PC-9 (cell line): ENCODE data around the gene KRTAP9-4. TPM values are rescaled to one million over a fixed set of nuclear protein-coding genes. Genes with fewer than 3 reads are reported as not detected.

ENCODE experiments used
- BruUV-seq: library from RNA; stranded (reverse); fragments of 400-500 nt; replicated peaks from 2 replicates; lab custom pipeline; 2021; lab: Mats Ljungman, UMichigan
- CTCF ChIA-PET: fragments of 300-600 bp; sonication (Branson Sonifier 250); formaldehyde crosslinking; loops from one replicate; lab custom pipeline; 2022; ENCODE audit warnings: antibody characterized with exemption; lab: Charles Lee
- POLR2A ChIA-PET: fragments of 300-600 bp; sonication (Branson Sonifier 250); formaldehyde crosslinking; loops from one replicate; lab custom pipeline; 2022; ENCODE audit warnings: antibody characterized with exemption; ENCODE audit not compliant: unreplicated experiment; lab: Charles Lee
- DNase-seq, 2 experiments: peaks; one replicate each; pipeline versions ENCODE4 v3.0.0 to v3.0.0-alpha.2; 2015 to 2022; ENCODE audit warnings: mixed read lengths in 1 of 2
- H2AFZ ChIP-seq: fragments of 200-600 bp; sonication (generic); 2 replicates; pipeline ENCODE4 v1.8.1; 2017; ENCODE audit warnings: antibody characterized with exemption
- H3F3A ChIP-seq: fragments of 200-600 bp; sonication (generic); 2 replicates; pipeline ENCODE4 v1.8.1; 2017; ENCODE audit warnings: antibody characterized with exemption, mild to moderate bottlenecking, low read depth; ENCODE audit not compliant: insufficient read depth
- H3K27ac ChIP-seq: fragments of 200-600 bp; sonication (generic); 2 replicates; pipeline ENCODE4 v1.6.1; 2016; ENCODE audit warnings: mixed run types
- H3K27me3 ChIP-seq: fragments of 200-600 bp; sonication (generic); 2 replicates; pipeline ENCODE4 v1.6.1; 2016; ENCODE audit warnings: low read depth, mixed run types; ENCODE audit not compliant: insufficient read depth
- H3K36me3 ChIP-seq: fragments of 200-600 bp; sonication (generic); 2 replicates; pipeline ENCODE4 v1.6.1; 2016; ENCODE audit warnings: low read depth, mixed run types
- H3K4me1 ChIP-seq: fragments of 200-600 bp; sonication (generic); replicated peaks from 2 replicates; pipeline ENCODE4 v1.6.1; 2016; ENCODE audit warnings: mixed run types; ENCODE audit not compliant: insufficient read depth
- H3K4me2 ChIP-seq: fragments of 200-600 bp; sonication (generic); 2 replicates; pipeline ENCODE4 v1.6.1; 2017; ENCODE audit warnings: mixed run types
- H3K4me3 ChIP-seq: fragments of 200-600 bp; sonication (generic); 2 replicates; pipeline ENCODE4 v1.6.1; 2016; ENCODE audit warnings: mixed run types
- H3K79me2 ChIP-seq: fragments of 200-600 bp; sonication (generic); 2 replicates; pipeline ENCODE4 v1.6.1; 2017; ENCODE audit warnings: low read depth, mixed run types
- H3K9me2 ChIP-seq: fragments of 200-600 bp; sonication (generic); 2 replicates; pipeline ENCODE4 v1.8.1; 2017; ENCODE audit warnings: mild to moderate bottlenecking; ENCODE audit not compliant: insufficient read depth
- H3K9me3 ChIP-seq: fragments of 200-600 bp; sonication (generic); 2 replicates; pipeline ENCODE4 v1.8.1; 2016; ENCODE audit warnings: low read depth; ENCODE audit not compliant: insufficient read depth
- H4K20me1 ChIP-seq: fragments of 200-600 bp; sonication (generic); 2 replicates; pipeline ENCODE4 v1.8.1; 2017; ENCODE audit not compliant: insufficient read depth
- EZH2 ChIP-seq: fragments of 200-600 bp; sonication (generic); IDR thresholded peaks from 2 replicates; pipeline ENCODE4 v1.8.0; 2017; ENCODE audit warnings: antibody characterized with exemption, low read depth
- intact Hi-C: fragments of 100-400 bp; cut with micrococcal nuclease; formaldehyde crosslinking; loops from one replicate; pipeline ENCODE4 v1.10.0; 2022; ENCODE audit not compliant: unreplicated experiment
- total RNA-seq: library from RNA; stranded (reverse); gene quantifications from 2 replicates; pipeline ENCODE4 v1.2.3, GENCODE V29; 2021
- TF ChIP-seq, protein P1 (sequence below): fragments of 200-600 bp; sonication (generic); conservative IDR thresholded peaks from 2 replicates; pipeline ENCODE4 v1.6.1; 2017; ENCODE audit warnings: mixed run types, antibody characterized with exemption, mild to moderate bottlenecking, moderate library complexity

Gene KRTAP9-4
- total RNA-seq, 1 experiment from 2014 or later, result not detected

DNA sequence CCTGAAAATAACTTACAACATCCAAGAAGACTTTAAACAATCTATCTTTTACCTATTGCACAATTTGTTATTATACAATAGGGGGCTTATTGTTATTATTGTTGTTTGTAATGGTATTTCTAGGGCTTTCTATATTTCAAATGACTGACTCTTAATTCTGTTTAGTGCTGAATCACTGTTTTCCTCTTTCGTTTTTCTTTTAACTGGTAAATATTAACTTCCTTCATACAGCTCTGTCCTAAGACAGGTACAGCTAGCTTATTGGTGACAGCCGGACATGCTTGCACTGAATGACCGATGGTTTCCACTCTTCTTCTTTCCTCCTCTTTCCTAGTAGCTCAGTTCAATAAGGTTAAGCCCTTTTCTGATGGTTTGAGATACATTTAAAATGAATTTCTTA is 37.6 kb downstream of the KRTAP9-4 start:
- ChIA-PET CTCF (no interaction called here), POLR2A (no interaction called here)
- Histone ChIP-seq H3K4me2 (no peak overlapping the region), H3K27me3 (no peaks in the 10 kb centered on the region), H3K36me3 (no peaks in the 10 kb centered on the region), H3K4me1 (no peaks in the 10 kb centered on the region; the same call in 1 of the 2 replicates), H4K20me1 (no peaks in the 10 kb centered on the region), H3K9me2 (no peaks in the 10 kb centered on the region), H3K27ac (no peak overlapping the region), H2AFZ (no peak overlapping the region), H3K9me3 (0 out of 2 replicates have a peak, but pooled peaks cover 5% of the 10 kb centered on the region), H3K4me3 (no peak overlapping the region), H3F3A (no peaks in the 10 kb centered on the region), H3K79me2 (no peaks in the 10 kb centered on the region)
- DNase-seq, result no peak
- BruUV-seq, result no TSS peak
- no peak for TF ChIP-seq EZH2
- TF ChIP-seq, protein P1, sequence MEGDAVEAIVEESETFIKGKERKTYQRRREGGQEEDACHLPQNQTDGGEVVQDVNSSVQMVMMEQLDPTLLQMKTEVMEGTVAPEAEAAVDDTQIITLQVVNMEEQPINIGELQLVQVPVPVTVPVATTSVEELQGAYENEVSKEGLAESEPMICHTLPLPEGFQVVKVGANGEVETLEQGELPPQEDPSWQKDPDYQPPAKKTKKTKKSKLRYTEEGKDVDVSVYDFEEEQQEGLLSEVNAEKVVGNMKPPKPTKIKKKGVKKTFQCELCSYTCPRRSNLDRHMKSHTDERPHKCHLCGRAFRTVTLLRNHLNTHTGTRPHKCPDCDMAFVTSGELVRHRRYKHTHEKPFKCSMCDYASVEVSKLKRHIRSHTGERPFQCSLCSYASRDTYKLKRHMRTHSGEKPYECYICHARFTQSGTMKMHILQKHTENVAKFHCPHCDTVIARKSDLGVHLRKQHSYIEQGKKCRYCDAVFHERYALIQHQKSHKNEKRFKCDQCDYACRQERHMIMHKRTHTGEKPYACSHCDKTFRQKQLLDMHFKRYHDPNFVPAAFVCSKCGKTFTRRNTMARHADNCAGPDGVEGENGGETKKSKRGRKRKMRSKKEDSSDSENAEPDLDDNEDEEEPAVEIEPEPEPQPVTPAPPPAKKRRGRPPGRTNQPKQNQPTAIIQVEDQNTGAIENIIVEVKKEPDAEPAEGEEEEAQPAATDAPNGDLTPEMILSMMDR, result no peak
- intact Hi-C loops, result no loop called here

DNA sequence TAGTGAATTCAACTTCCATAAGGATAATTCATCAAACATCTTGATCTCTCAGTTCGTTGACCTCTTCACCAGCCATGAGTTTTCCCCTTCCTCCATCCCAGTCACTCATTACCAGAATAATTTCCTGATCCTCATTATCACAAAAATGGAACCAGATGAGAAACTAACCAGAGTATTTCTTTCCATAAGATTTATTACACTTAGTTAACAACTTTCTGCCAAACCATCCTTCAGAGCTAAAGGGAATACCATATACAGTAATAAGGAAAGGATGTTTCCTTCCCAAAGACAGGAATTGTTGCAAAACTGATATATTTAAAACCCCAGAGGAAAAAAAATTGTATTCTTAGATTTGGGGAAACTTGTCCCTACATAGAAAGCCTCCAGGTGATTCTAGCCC is 44.5 kb downstream of the KRTAP9-4 start:
- BruUV-seq, result no TSS peak
- Histone ChIP-seq H3K9me3 (no peaks in the 10 kb centered on the region), H3K27ac (no peak overlapping the region), H3K36me3 (no peaks in the 10 kb centered on the region), H3K79me2 (no peaks in the 10 kb centered on the region), H2AFZ (no peak overlapping the region), H3K4me2 (no peak overlapping the region), H3K4me3 (no peak overlapping the region), H3K27me3 (no peaks in the 10 kb centered on the region), H3F3A (no peaks in the 10 kb centered on the region), H3K9me2 (no peaks in the 10 kb centered on the region), H3K4me1 (no peaks in the 10 kb centered on the region), H4K20me1 (no peaks in the 10 kb centered on the region)
- CTCF ChIA-PET, result no interaction called here
- TF ChIP-seq, protein P1, result no peak
- TF ChIP-seq EZH2, result no peak
- intact Hi-C loops, result no loop called here
- POLR2A ChIA-PET, result no interaction called here
- DNase-seq, result no peak

DNA sequence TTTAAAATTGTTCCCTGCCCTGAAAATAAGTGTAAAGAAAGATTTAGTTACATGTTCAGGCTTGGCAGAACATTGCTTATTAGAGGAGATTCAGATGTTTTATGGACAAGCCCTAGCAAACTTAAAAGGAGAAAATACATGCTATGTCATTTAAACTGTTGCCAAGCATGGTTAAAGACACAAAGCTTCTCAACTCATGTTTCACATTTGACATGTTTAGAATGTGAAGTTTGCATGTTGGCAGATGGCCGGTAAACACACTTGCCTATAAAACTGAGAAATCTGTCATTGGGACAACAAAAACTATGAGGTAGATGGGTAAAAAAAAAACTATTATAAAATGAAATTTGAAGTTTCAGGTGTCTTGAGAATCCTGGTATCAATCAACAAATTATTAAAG is 47.4 kb downstream of the KRTAP9-4 start:
- H2AFZ ChIP-seq, result no peak overlapping the region

More for the DNA sequence above, 47.4 kb downstream of the KRTAP9-4 start:
- intact Hi-C loops, result no loop called here
- TF ChIP-seq EZH2, result no peak
- TF ChIP-seq, protein P1, result no peak
- Histone ChIP-seq H3K9me3 (no peaks in the 10 kb centered on the region), H3K9me2 (no peaks in the 10 kb centered on the region), H3K36me3 (no peaks in the 10 kb centered on the region), H3K4me3 (no peak overlapping the region), H3K4me1 (no peaks in the 10 kb centered on the region), H3K79me2 (no peaks in the 10 kb centered on the region), H3K4me2 (no peak overlapping the region), H3K27ac (no peak overlapping the region), H4K20me1 (no peaks in the 10 kb centered on the region), H3F3A (no peaks in the 10 kb centered on the region), H3K27me3 (no peaks in the 10 kb centered on the region)
- ChIA-PET CTCF (no interaction called here), POLR2A (no interaction called here)
- BruUV-seq, result no TSS peak
- no peak for DNase-seq
